Measurements from ENCODE around the gene BICDL1.

BICDL1 gene

GRCh38 chr12:120115066-120115465, 126.0 kb downstream of the BICDL1 start:
- H3K23ac ChIP-seq (ENCODE audit: low read length) = no peak overlapping the region
- no peak overlapping the region for H2AFZ ChIP-seq (ENCODE audit: insufficient read depth, low read length, poor library complexity)
- no peaks in the 10 kb centered on the region for H3K27me3 ChIP-seq (ENCODE audit: insufficient read depth, low read length)
- peaks cover 12% of the 10 kb centered on the region in 2 experiments for H3K36me3 ChIP-seq (ENCODE audit: control insufficient read depth in 1 of 2, insufficient read depth in 2 of 2, low read length in 2 of 2)
- H3K14ac ChIP-seq (ENCODE audit: low read length) = no peak overlapping the region
- no CpG with 5 or more reads among the region's 3 CpGs for WGBS (ENCODE audit: extremely low coverage, insufficient coverage, insufficient read length)
- H3K4ac ChIP-seq (ENCODE audit: low read depth, low read length) = peak overlapping the region; percentile 98
- no peak overlapping the region for H2BK12ac ChIP-seq (ENCODE audit: low read length)
- H4K12ac ChIP-seq (ENCODE audit: low read depth, low read length) = no peak overlapping the region
- peaks cover 33% of the 10 kb centered on the region for H3K79me2 ChIP-seq (ENCODE audit: control insufficient read depth, insufficient read depth, low read length, poor library complexity)
- no peak overlapping the region for H2BK5ac ChIP-seq (ENCODE audit: low read depth, low read length, poor library complexity)
- H3K79me1 ChIP-seq (ENCODE audit: low read length) = peaks cover 9% of the 10 kb centered on the region
- H3K18ac ChIP-seq (ENCODE audit: low read length) = no peak overlapping the region
- H3K4me2 ChIP-seq (ENCODE audit: low read length) = no peak overlapping the region
- no peak overlapping the region for H2AK5ac ChIP-seq (ENCODE audit: low read length)
- no peak overlapping the region for H3K27ac ChIP-seq (ENCODE audit: low read depth, low read length)
- H3K9me3 ChIP-seq (ENCODE audit: insufficient read depth, low read depth, low read length) = no peaks in the 10 kb centered on the region
- H3K4me3 ChIP-seq (ENCODE audit: low read depth, low read length) = no peak overlapping the region
- no peak overlapping the region for H2BK120ac ChIP-seq (ENCODE audit: insufficient read depth, low read length, poor library complexity)
- H4K91ac ChIP-seq (ENCODE audit: low read depth, low read length) = no peak overlapping the region
- H3K9ac ChIP-seq (ENCODE audit: low read length) = no peak overlapping the region
- peaks cover 8 to 13% of the 10 kb centered on the region in 2 experiments for H3K4me1 ChIP-seq (ENCODE audit: control insufficient read depth in 1 of 2, insufficient read depth in 2 of 2, low read length in 2 of 2)
- H4K8ac ChIP-seq (ENCODE audit: low read depth, low read length) = no peak overlapping the region
- DNase-seq = no peak

GRCh38 chr12:120115692-120116440, 126.8 kb downstream of the BICDL1 start:
- Histone ChIP-seq H4K12ac (ENCODE audit: low read depth, low read length) (peak overlapping the region; percentile 67), H3K27me3 (ENCODE audit: insufficient read depth, low read length) (no peaks in the 10 kb centered on the region), H3K18ac (ENCODE audit: low read length) (peak overlapping the region; percentile 91), H3K79me1 (ENCODE audit: low read length) (peaks cover 9% of the 10 kb centered on the region), H3K14ac (ENCODE audit: low read length) (peak overlapping the region; percentile 91), H3K27ac (ENCODE audit: low read depth, low read length) (no peak overlapping the region), H2BK12ac (ENCODE audit: low read length) (peak overlapping the region; percentile 8), H4K8ac (ENCODE audit: low read depth, low read length) (peak overlapping the region; percentile 85), H3K4me1 (ENCODE audit: control insufficient read depth in 1 of 2, insufficient read depth in 2 of 2, low read length in 2 of 2) (peaks cover 8 to 13% of the 10 kb centered on the region in 2 experiments), H3K79me2 (ENCODE audit: control insufficient read depth, insufficient read depth, low read length, poor library complexity) (peaks cover 31% of the 10 kb centered on the region), H4K91ac (ENCODE audit: low read depth, low read length) (peak overlapping the region; percentile 45), H3K9ac (ENCODE audit: low read length) (peak overlapping the region; percentile 73), H3K23ac (ENCODE audit: low read length) (no peak overlapping the region), H3K4me2 (ENCODE audit: low read length) (peak overlapping the region; percentile 70), H3K36me3 (ENCODE audit: control insufficient read depth in 1 of 2, insufficient read depth in 2 of 2, low read length in 2 of 2) (peaks cover 12% of the 10 kb centered on the region in 2 experiments), H2BK120ac (ENCODE audit: insufficient read depth, low read length, poor library complexity) (peak overlapping the region; percentile 52), H2AK5ac (ENCODE audit: low read length) (peak overlapping the region; percentile 97), H3K4me3 (ENCODE audit: low read depth, low read length) (peak overlapping the region; percentile 83), H2BK5ac (ENCODE audit: low read depth, low read length, poor library complexity) (peak overlapping the region; percentile 42), H2AFZ (ENCODE audit: insufficient read depth, low read length, poor library complexity) (peak overlapping the region; percentile 30), H3K9me3 (ENCODE audit: insufficient read depth, low read depth, low read length) (no peaks in the 10 kb centered on the region), H3K4ac (ENCODE audit: low read depth, low read length) (peak overlapping the region; percentile 98)
- no CpG with 5 or more reads among the region's 31 CpGs for WGBS (ENCODE audit: extremely low coverage, insufficient coverage, insufficient read length)
- peak in 1 of 2 donors; percentile 42 for DNase-seq

GRCh38 chr12:120116441-120116791, 127.4 kb downstream of the BICDL1 start, which contains the start of gene RAB35:
Gene RAB35, minus strand, starts transcription at chr12:120116753. Its CDS starts 103 bp downstream, at chr12:120116650.
- peaks cover 27% of the 10 kb centered on the region for H3K79me2 ChIP-seq (ENCODE audit: control insufficient read depth, insufficient read depth, low read length, poor library complexity)
- H4K91ac ChIP-seq (ENCODE audit: low read depth, low read length) = peak within 1 kb of the TSS; percentile 87
- H3K4ac ChIP-seq (ENCODE audit: low read depth, low read length) = peak within 1 kb of the TSS; percentile 98
- peak within 1 kb of the TSS; percentile 83 for H4K12ac ChIP-seq (ENCODE audit: low read depth, low read length)
- H2BK5ac ChIP-seq (ENCODE audit: low read depth, low read length, poor library complexity) = peak within 1 kb of the TSS; percentile 92
- no peak within 1 kb of the TSS for H3K23ac ChIP-seq (ENCODE audit: low read length)
- no peak for DNase-seq
- H3K14ac ChIP-seq (ENCODE audit: low read length) = peak within 1 kb of the TSS; percentile 91
- peak within 1 kb of the TSS; percentile 88 for H3K9ac ChIP-seq (ENCODE audit: low read length)
- H2AK5ac ChIP-seq (ENCODE audit: low read length) = peak within 1 kb of the TSS; percentile 97
- peaks cover 12% of the 10 kb centered on the region in 2 experiments for H3K36me3 ChIP-seq (ENCODE audit: control insufficient read depth in 1 of 2, insufficient read depth in 2 of 2, low read length in 2 of 2)
- H2BK120ac ChIP-seq (ENCODE audit: insufficient read depth, low read length, poor library complexity) = peak within 1 kb of the TSS; percentile 81
- H3K4me2 ChIP-seq (ENCODE audit: low read length) = peak within 1 kb of the TSS; percentile 97
- peak within 1 kb of the TSS; percentile 76 for H2AFZ ChIP-seq (ENCODE audit: insufficient read depth, low read length, poor library complexity)
- peak within 1 kb of the TSS; percentile 85 for H3K4me3 ChIP-seq (ENCODE audit: low read depth, low read length)
- H3K27me3 ChIP-seq (ENCODE audit: insufficient read depth, low read length) = no peaks in the 10 kb centered on the region
- H3K9me3 ChIP-seq (ENCODE audit: insufficient read depth, low read depth, low read length) = no peaks in the 10 kb centered on the region
- H4K8ac ChIP-seq (ENCODE audit: low read depth, low read length) = peak within 1 kb of the TSS; percentile 96
- H2BK12ac ChIP-seq (ENCODE audit: low read length) = peak within 1 kb of the TSS; percentile 8
- H3K79me1 ChIP-seq (ENCODE audit: low read length) = peaks cover 9% of the 10 kb centered on the region
- H3K18ac ChIP-seq (ENCODE audit: low read length) = peak within 1 kb of the TSS; percentile 92
- peaks cover 8 to 13% of the 10 kb centered on the region in 2 experiments for H3K4me1 ChIP-seq (ENCODE audit: control insufficient read depth in 1 of 2, insufficient read depth in 2 of 2, low read length in 2 of 2)
- H3K27ac ChIP-seq (ENCODE audit: low read depth, low read length) = peak within 1 kb of the TSS; percentile 94
- no CpG with 5 or more reads among the region's 50 CpGs for WGBS (ENCODE audit: extremely low coverage, insufficient coverage, insufficient read length)

GRCh38 chr12:120116792-120117651, 128.0 kb downstream of the BICDL1 start:
- Histone ChIP-seq H3K36me3 (ENCODE audit: control insufficient read depth in 1 of 2, insufficient read depth in 2 of 2, low read length in 2 of 2) (peaks cover 12% of the 10 kb centered on the region in 2 experiments), H3K9me3 (ENCODE audit: insufficient read depth, low read depth, low read length) (no peaks in the 10 kb centered on the region), H3K4me1 (ENCODE audit: control insufficient read depth in 1 of 2, insufficient read depth in 2 of 2, low read length in 2 of 2) (peaks cover 8 to 13% of the 10 kb centered on the region in 2 experiments), H2BK120ac (ENCODE audit: insufficient read depth, low read length, poor library complexity) (peak overlapping the region; percentile 81), H4K8ac (ENCODE audit: low read depth, low read length) (peak overlapping the region; percentile 96), H3K27me3 (ENCODE audit: insufficient read depth, low read length) (no peaks in the 10 kb centered on the region), H3K79me1 (ENCODE audit: low read length) (peaks cover 9% of the 10 kb centered on the region), H3K4me3 (ENCODE audit: low read depth, low read length) (peak overlapping the region; percentile 85), H3K18ac (ENCODE audit: low read length) (peak overlapping the region; percentile 92), H4K12ac (ENCODE audit: low read depth, low read length) (peak overlapping the region; percentile 83), H3K14ac (ENCODE audit: low read length) (peak overlapping the region; percentile 89), H3K79me2 (ENCODE audit: control insufficient read depth, insufficient read depth, low read length, poor library complexity) (peaks cover 27% of the 10 kb centered on the region), H3K4ac (ENCODE audit: low read depth, low read length) (peak overlapping the region; percentile 76), H4K91ac (ENCODE audit: low read depth, low read length) (peak overlapping the region; percentile 87), H2BK5ac (ENCODE audit: low read depth, low read length, poor library complexity) (peak overlapping the region; percentile 92), H3K4me2 (ENCODE audit: low read length) (peak overlapping the region; percentile 97), H3K9ac (ENCODE audit: low read length) (peak overlapping the region; percentile 88), H2BK12ac (ENCODE audit: low read length) (no peak overlapping the region), H2AK5ac (ENCODE audit: low read length) (no peak overlapping the region), H3K23ac (ENCODE audit: low read length) (no peak overlapping the region), H2AFZ (ENCODE audit: insufficient read depth, low read length, poor library complexity) (peak overlapping the region; percentile 76), H3K27ac (ENCODE audit: low read depth, low read length) (peak overlapping the region; percentile 94)
- no CpG with 5 or more reads among the region's 91 CpGs for WGBS (ENCODE audit: extremely low coverage, insufficient coverage, insufficient read length)
- peak; percentile 87 to 97 for DNase-seq

Data from trophoblast cell (in vitro differentiated cells and primary cell).